H1 (cell line): ENCODE results near the gene DHX57. TPM values are rescaled to one million over a fixed set of nuclear protein-coding genes. Genes with fewer than 3 reads are reported as not detected.

ENCODE experiments used
- CTCF ChIA-PET: fragments of 300-600 bp; sonication (Branson Sonifier 250); formaldehyde crosslinking; loops from one replicate; lab custom pipeline; 2021; ENCODE audit not compliant: partially characterized antibody; lab: Charles Lee
- POLR2A ChIA-PET: fragments of 300-600 bp; sonication (Branson Sonifier 250); formaldehyde crosslinking; loops from one replicate; lab custom pipeline; 2021; ENCODE audit warnings: inconsistent platforms; ENCODE audit not compliant: partially characterized antibody; lab: Charles Lee
- DNase-seq, 2 experiments: peaks; one replicate each; pipeline versions ENCODE4 v3.0.0 to v3.0.0-alpha.2; 2010 to 2022; ENCODE audit warnings: low spot score in 2 of 2, low read depth in 1 of 2, mixed read lengths in 1 of 2
- FAIRE-seq: peaks from 2 replicates; lab custom pipeline; 2011; peaks lifted over from hg19 to GRCh38; lab: Jason Lieb, UNC
- H2AFZ ChIP-seq: 2 replicates; pipeline ENCODE4 v1.8.1; 2012; ENCODE audit warnings: low read length, inconsistent platforms
- H2AK5ac ChIP-seq: 2 replicates; pipeline ENCODE4 v1.6.1; 2013; ENCODE audit warnings: low read depth, low read length
- H2BK120ac ChIP-seq: replicated peaks from 2 replicates; pipeline ENCODE3; 2013; ENCODE audit warnings: low read depth, low read length, inconsistent platforms
- H2BK12ac ChIP-seq: 2 replicates; pipeline ENCODE4 v1.6.1; 2013; ENCODE audit warnings: low read depth, low read length
- H2BK15ac ChIP-seq: 2 replicates; pipeline ENCODE4 v1.6.1; 2013; ENCODE audit warnings: low read length
- H2BK20ac ChIP-seq: 2 replicates; pipeline ENCODE4 v1.6.1; 2013; ENCODE audit warnings: low read length
- H2BK5ac ChIP-seq: 2 replicates; pipeline ENCODE4 v1.6.1; 2013; ENCODE audit warnings: low read depth, low read length
- H3K14ac ChIP-seq: 2 replicates; pipeline ENCODE4 v1.6.1; 2013; ENCODE audit warnings: inconsistent platforms; ENCODE audit not compliant: insufficient read length
- H3K18ac ChIP-seq: 2 replicates; pipeline ENCODE4 v1.6.1; 2013; ENCODE audit warnings: low read length; ENCODE audit errors: extremely low read depth
- H3K23ac ChIP-seq: 2 replicates; pipeline ENCODE4 v1.6.1; 2013; ENCODE audit warnings: inconsistent platforms; ENCODE audit not compliant: insufficient read length
- H3K23me2 ChIP-seq: 2 replicates; pipeline ENCODE4 v1.6.1; 2013; ENCODE audit warnings: low read depth, low read length
- H3K27ac ChIP-seq: 2 replicates; pipeline ENCODE4 v1.6.1; 2011; ENCODE audit warnings: low read depth, low read length, inconsistent platforms
- H3K27me3 ChIP-seq, 4 experiments: replicated peaks in 1 of 4; 1 replicate in 1 of 4; 2 replicates in 3 of 4; pipeline versions ENCODE4 v1.6.1 to v1.8.1; 2011 to 2013; ENCODE audit warnings: low read length in 3 of 4, mild to moderate bottlenecking in 3 of 4, inconsistent platforms in 2 of 4, mixed read lengths in 2 of 4, moderate library complexity in 1 of 4; ENCODE audit not compliant: control insufficient read depth in 3 of 4, insufficient read depth in 3 of 4; ENCODE audit errors: extremely low read depth in 1 of 4
- H3K36me3 ChIP-seq, 4 experiments: 2 replicates each; pipeline versions ENCODE4 v1.6.1 to v1.8.1; 2011 to 2013; ENCODE audit warnings: mild to moderate bottlenecking in 4 of 4, low read length in 3 of 4, moderate library complexity in 2 of 4, control low read depth in 1 of 4, inconsistent platforms in 1 of 4; ENCODE audit not compliant: insufficient read depth in 4 of 4, control insufficient read depth in 2 of 4
- H3K4ac ChIP-seq: replicated peaks from 2 replicates; pipeline ENCODE3; 2013; ENCODE audit warnings: low read length, low read depth, mixed read lengths, inconsistent platforms; ENCODE audit not compliant: insufficient read length
- H3K4me1 ChIP-seq, 4 experiments: replicated peaks in 1 of 4; 1 replicate in 1 of 4; 2 replicates in 3 of 4; pipeline versions ENCODE4 v1.6.1 to v1.8.1; 2011 to 2013; ENCODE audit warnings: low read length in 3 of 4, inconsistent platforms in 2 of 4, mixed read lengths in 1 of 4; ENCODE audit not compliant: insufficient read depth in 4 of 4, control insufficient read depth in 3 of 4
- H3K4me2 ChIP-seq, 2 experiments: 2 replicates each; pipeline versions ENCODE4 v1.6.1 to v1.8.1; 2011 to 2013; ENCODE audit warnings: low read depth in 2 of 2, low read length in 2 of 2, control low read depth in 1 of 2, inconsistent platforms in 1 of 2, mild to moderate bottlenecking in 1 of 2; ENCODE audit not compliant: insufficient read depth in 1 of 2
- H3K4me3 ChIP-seq, 4 experiments: fragments of 200-600, 300-600 bp in 1 of 4; sonication (generic), shearing (Covaris generic), sonication (Bioruptor Twin) in 1 of 4; 2 replicates each; pipeline versions ENCODE4 v1.5.1 to v1.8.1; 2011 to 2016; ENCODE audit warnings: low read length in 4 of 4, low read depth in 3 of 4, control low read depth in 2 of 4, inconsistent platforms in 2 of 4, mild to moderate bottlenecking in 2 of 4, mixed read lengths in 1 of 4, moderate library complexity in 1 of 4; ENCODE audit not compliant: insufficient read depth in 2 of 4; ENCODE audit errors: extremely low read depth in 1 of 4
- H3K56ac ChIP-seq: replicated peaks from 2 replicates; pipeline ENCODE3; 2013; ENCODE audit warnings: low read depth, mild to moderate bottlenecking, mixed read lengths, low read length, inconsistent platforms; ENCODE audit not compliant: insufficient read length
- H3K79me1 ChIP-seq: 2 replicates; pipeline ENCODE4 v1.6.1; 2013; ENCODE audit warnings: low read depth, low read length, control low read depth
- H3K79me2 ChIP-seq, 2 experiments: 2 replicates each; pipeline versions ENCODE4 v1.6.1 to v1.8.1; 2012 to 2013; ENCODE audit warnings: low read length in 2 of 2, mild to moderate bottlenecking in 2 of 2, inconsistent platforms in 1 of 2; ENCODE audit not compliant: insufficient read depth in 2 of 2, control insufficient read depth in 1 of 2
- H3K9ac ChIP-seq, 4 experiments: replicated peaks in 1 of 4; 1 replicate in 1 of 4; 2 replicates in 3 of 4; pipeline versions ENCODE4 v1.6.1 to v1.8.1; 2011 to 2013; ENCODE audit warnings: low read depth in 3 of 4, low read length in 3 of 4, control low read depth in 2 of 4, mild to moderate bottlenecking in 2 of 4, moderate library complexity in 2 of 4, inconsistent platforms in 1 of 4; ENCODE audit errors: extremely low read depth in 1 of 4
- H3K9me3 ChIP-seq, 2 experiments: 2 replicates each; pipeline versions ENCODE4 v1.6.1 to v1.8.1; 2012 to 2013; ENCODE audit warnings: mild to moderate bottlenecking in 2 of 2, moderate library complexity in 2 of 2, control low read depth in 1 of 2, inconsistent platforms in 1 of 2, low read depth in 1 of 2, low read length in 1 of 2, mixed read lengths in 1 of 2; ENCODE audit not compliant: insufficient read depth in 2 of 2
- H4K20me1 ChIP-seq, 2 experiments: replicated peaks in 1 of 2; 2 replicates each; pipeline versions ENCODE3 to v1.8.1; 2011 to 2013; ENCODE audit warnings: inconsistent platforms in 2 of 2, low read length in 2 of 2, mild to moderate bottlenecking in 1 of 2; ENCODE audit not compliant: insufficient read depth in 2 of 2, control insufficient read depth in 1 of 2
- H4K5ac ChIP-seq: 2 replicates; pipeline ENCODE4 v1.6.1; 2013; ENCODE audit warnings: low read length, low read depth, mixed read lengths, inconsistent platforms; ENCODE audit not compliant: insufficient read length
- H4K8ac ChIP-seq: 2 replicates; pipeline ENCODE4 v1.8.0; 2013; ENCODE audit warnings: mild to moderate bottlenecking, moderate library complexity, low read length, inconsistent platforms; ENCODE audit not compliant: insufficient read depth; ENCODE audit errors: extremely low read depth
- H4K91ac ChIP-seq: replicated peaks from 2 replicates; pipeline ENCODE3; 2013; ENCODE audit warnings: low read length, mixed read lengths, inconsistent platforms; ENCODE audit not compliant: insufficient read length
- BACH1 ChIP-seq: IDR thresholded peaks from 2 replicates; pipeline ENCODE4 v1.6.1; 2012; ENCODE audit warnings: low read length, improper control_type of control experiment
- CEBPB ChIP-seq: IDR thresholded peaks from 2 replicates; pipeline ENCODE4 v1.6.1; 2012; ENCODE audit warnings: low read depth, low read length
- E2F6 ChIP-seq: IDR thresholded peaks from 2 replicates; pipeline ENCODE4 v1.6.1; 2012; ENCODE audit warnings: inconsistent platforms
- GABPA ChIP-seq: IDR thresholded peaks from 2 replicates; pipeline ENCODE4 v1.6.1; 2011; ENCODE audit warnings: mild to moderate bottlenecking, low read length, moderate library complexity, borderline replicate concordance; ENCODE audit not compliant: insufficient read depth
- HDAC2 ChIP-seq, 2 experiments: fragments of 300-600 bp in 1 of 2; sonication (generic) in 1 of 2; IDR thresholded peaks; 2 replicates each; pipeline ENCODE4 v1.6.1; 2011 to 2012; ENCODE audit warnings: low read depth in 2 of 2, low read length in 2 of 2, mild to moderate bottlenecking in 2 of 2, moderate library complexity in 2 of 2, borderline replicate concordance in 1 of 2, inconsistent platforms in 1 of 2
- KDM1A ChIP-seq: fragments of 200-600, 300-600 bp; sonication (generic); IDR thresholded peaks from 2 replicates; pipeline ENCODE4 v1.7.1; 2016; ENCODE audit warnings: mild to moderate bottlenecking, low read length, borderline replicate concordance
- POLR2AphosphoS5 ChIP-seq: IDR thresholded peaks from 2 replicates; pipeline ENCODE4 v1.6.1; 2011; ENCODE audit warnings: low read depth, low read length
- SIRT6 ChIP-seq: IDR thresholded peaks from one replicate; pipeline ENCODE4 v1.7.1; 2012; ENCODE audit warnings: low read length, inconsistent platforms
- ZNF274 ChIP-seq: IDR thresholded peaks from 2 replicates; pipeline ENCODE4 v1.7.0; 2012; ENCODE audit warnings: low read length, borderline replicate concordance; ENCODE audit errors: extremely low read depth
- polyA plus RNA-seq, 7 experiments: library from polyadenylated mRNA; depleted of rRNA in 3 of 7; stranded (reverse) in 5 of 7; unstranded in 2 of 7; fragments of >200 nt in 5 of 7; fragments of 200-250 nt in 2 of 7; gene quantifications; 1 replicate in 5 of 7; 2 replicates in 1 of 7; 4 replicates in 1 of 7; pipeline versions ENCODE4 v1.2.1 to v1.2.3, GENCODE V29; 2011 to 2013; ENCODE audit warnings: missing spikeins in 2 of 7, mixed read lengths in 2 of 7
- total RNA-seq: library from RNA; stranded (reverse); fragmentation: NEBNext Ultra II Directional; extraction: Animal tissue kit (Norgen Biotek cat#: 25700); gene quantifications from 2 replicates; pipeline ENCODE4 v1.2.1, GENCODE V29; 2021

Gene DHX57
- total and polyA plus RNA-seq, 2 of the 8 experiments (the other 6 are each of a cell fraction or from before 2014, with no cell fraction given) = 10.7 to 32.9 TPM

DNA sequence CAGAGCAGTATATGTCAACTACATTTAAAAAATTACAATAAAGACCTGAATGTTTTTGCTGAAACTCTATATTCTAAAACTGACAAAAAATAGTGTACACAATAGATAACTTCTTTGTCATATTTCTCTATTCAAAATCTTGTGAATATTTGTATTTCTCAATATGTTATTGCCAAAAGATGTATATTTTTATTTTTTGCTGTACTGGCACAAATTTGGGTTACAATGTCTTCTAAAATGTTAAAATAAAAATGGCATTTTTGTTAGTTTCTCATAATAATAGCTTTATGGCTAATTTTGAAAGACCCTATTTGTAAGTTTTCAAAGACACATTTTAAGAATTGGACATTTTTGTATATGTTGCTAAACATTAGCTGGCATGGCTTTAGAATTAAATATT lies 13.3 kb upstream of the DHX57 start:
- Histone ChIP-seq H3K9ac (no peak overlapping the region), H4K20me1 (no peaks in the 10 kb centered on the region), H2BK12ac (no peak overlapping the region), H2BK5ac (no peak overlapping the region), H2BK20ac (no peak overlapping the region), H2BK120ac (no peak overlapping the region), H3K79me1 (no peaks in the 10 kb centered on the region), H3K56ac (no peak overlapping the region), H3K4me3 (no peak overlapping the region), H3K14ac (no peak overlapping the region), H3K79me2 (no peaks in the 10 kb centered on the region), H3K27ac (no peak overlapping the region), H4K91ac (no peak overlapping the region), H3K4me1 (no peaks in the 10 kb centered on the region), H2BK15ac (no peak overlapping the region), H3K23me2 (no peaks in the 10 kb centered on the region; the same call in 1 of the 2 replicates), H3K18ac (no peak overlapping the region), H4K8ac (no peak overlapping the region), H3K9me3 (no peaks in the 10 kb centered on the region), H3K4ac (no peak overlapping the region), H2AFZ (no peak overlapping the region), H2AK5ac (no peak overlapping the region), H3K27me3 (no peaks in the 10 kb centered on the region), H3K4me2 (no peak overlapping the region), H3K23ac (no peak overlapping the region), H4K5ac (no peak overlapping the region), H3K36me3 (no peaks in the 10 kb centered on the region)
- ChIA-PET POLR2A (no interaction called here), CTCF (no interaction called here)
- TF ChIP-seq CEBPB (no peak), POLR2AphosphoS5 (no peak), GABPA (no peak), E2F6 (no peak), HDAC2 (IDR thresholded peaks at IDR 0.05; ENCODE audit: borderline replicate concordance in 1 of 2, low read depth in 2 of 2, low read length in 2 of 2) (no peak), SIRT6 (no peak), KDM1A (no peak), ZNF274 (no peak), BACH1 (no peak)
- DNase-seq (no peak), FAIRE-seq (no peak)
